IPS-18c (cell line): ENCODE measurements around the gene ARL13B.

Experiments used
- H3K4me3 ChIP-seq: 2 replicates; pipeline ENCODE4 v1.7.0; 2013; ENCODE audit warnings: low read depth, mild to moderate bottlenecking, low read length, moderate library complexity; ENCODE audit not compliant: insufficient read depth
- H3K9me3 ChIP-seq: one replicate; pipeline ENCODE4 v1.6.1; 2013; ENCODE audit warnings: mild to moderate bottlenecking, low read length, moderate library complexity; ENCODE audit not compliant: control insufficient read depth, insufficient read depth

ARL13B gene

GRCh38 chr3:93988764-93989163 is 8.8 kb downstream of the ARL13B start:
- Histone ChIP-seq H3K9me3 (no peaks in the 10 kb centered on the region), H3K4me3 (no peak overlapping the region)

GRCh38 chr3:93989241-93989640 is 9.3 kb downstream of the ARL13B start:
- H3K4me3 ChIP-seq, result no peak overlapping the region
- H3K9me3 ChIP-seq, result no peaks in the 10 kb centered on the region

GRCh38 chr3:93991631-93992030 is 11.7 kb downstream of the ARL13B start:
- Histone ChIP-seq H3K4me3 (no peak overlapping the region), H3K9me3 (no peaks in the 10 kb centered on the region)

- Histone ChIP-seq H3K9me3 (no peaks in the 10 kb centered on the region), H3K4me3 (no peak overlapping the region)
Measured at GRCh38 chr3:93992207-93992606, 12.3 kb downstream of the ARL13B start.

- Histone ChIP-seq H3K9me3 (no peaks in the 10 kb centered on the region), H3K4me3 (no peak overlapping the region)
Measured at GRCh38 chr3:93994056-93994455, 14.1 kb downstream of the ARL13B start.

- no peaks in the 10 kb centered on the region for H3K9me3 ChIP-seq
Measured at GRCh38 chr3:94001191-94001590, 21.2 kb downstream of the ARL13B start.

GRCh38 chr3:94001827-94002495 is 22.0 kb downstream of the ARL13B start:
- Histone ChIP-seq H3K9me3 (no peaks in the 10 kb centered on the region), H3K4me3 (no peak overlapping the region)

More at GRCh38 chr3:94001191-94001590, 21.2 kb downstream of the ARL13B start:
- H3K4me3 ChIP-seq, result no peak overlapping the region

GRCh38 chr3:94004301-94004910 is 24.5 kb downstream of the ARL13B start:
- Histone ChIP-seq H3K4me3 (no peak overlapping the region), H3K9me3 (no peaks in the 10 kb centered on the region)

- Histone ChIP-seq H3K4me3 (no peak overlapping the region), H3K9me3 (no peaks in the 10 kb centered on the region)
Measured at GRCh38 chr3:94008253-94008652, 28.3 kb downstream of the ARL13B start.

- H3K9me3 ChIP-seq, result no peaks in the 10 kb centered on the region
Measured at GRCh38 chr3:94009608-94010007, 29.7 kb downstream of the ARL13B start.

GRCh38 chr3:94011233-94011711 is 31.3 kb downstream of the ARL13B start:
- H3K4me3 ChIP-seq, result no peak overlapping the region
- no peaks in the 10 kb centered on the region for H3K9me3 ChIP-seq

More at GRCh38 chr3:94009608-94010007, 29.7 kb downstream of the ARL13B start:
- no peak overlapping the region for H3K4me3 ChIP-seq

GRCh38 chr3:94012185-94012584 is 32.2 kb downstream of the ARL13B start:
- no peak overlapping the region for H3K4me3 ChIP-seq
- H3K9me3 ChIP-seq, result no peaks in the 10 kb centered on the region

GRCh38 chr3:94015025-94015424 is 35.1 kb downstream of the ARL13B start:
- no peak overlapping the region for H3K4me3 ChIP-seq

GRCh38 chr3:94019659-94020058 is 39.7 kb downstream of the ARL13B start:
- no peaks in the 10 kb centered on the region for H3K9me3 ChIP-seq

More at GRCh38 chr3:94015025-94015424, 35.1 kb downstream of the ARL13B start:
- no peaks in the 10 kb centered on the region for H3K9me3 ChIP-seq

GRCh38 chr3:94020293-94020692 is 40.3 kb downstream of the ARL13B start:
- no peaks in the 10 kb centered on the region for H3K9me3 ChIP-seq
- no peak overlapping the region for H3K4me3 ChIP-seq

More at GRCh38 chr3:94019659-94020058, 39.7 kb downstream of the ARL13B start:
- no peak overlapping the region for H3K4me3 ChIP-seq

- Histone ChIP-seq H3K4me3 (no peak overlapping the region), H3K9me3 (no peaks in the 10 kb centered on the region)
Measured at GRCh38 chr3:94024385-94024784, 44.4 kb downstream of the ARL13B start.

- Histone ChIP-seq H3K4me3 (no peak overlapping the region), H3K9me3 (no peaks in the 10 kb centered on the region)
Measured at GRCh38 chr3:94026623-94027022, 46.7 kb downstream of the ARL13B start.

GRCh38 chr3:94028093-94028837 is 48.3 kb downstream of the ARL13B start, which contains the start of gene STX19:
TSS of gene STX19 (minus strand) at chr3:94028597. CDS start at chr3:94015269, 13,328 bp downstream.
- H3K9me3 ChIP-seq, result no peaks in the 10 kb centered on the region
- no peak within 1 kb of the TSS for H3K4me3 ChIP-seq
